K562 (cell line): ENCODE results near the gene POLR3K. TPM values are rescaled to one million over a fixed set of nuclear protein-coding genes. Genes with fewer than 3 reads are reported as not detected.

Experiments
- CEBPG ChIP-seq, 3 experiments: fragments of 200-800 bp in 1 of 3; sonication (Bioruptor generic) in 1 of 3; sonication (generic) in 1 of 3; formaldehyde crosslinking in 1 of 3; IDR thresholded peaks in 2 of 3; conservative IDR thresholded peaks in 1 of 3; 2 replicates each; pipeline versions ENCODE4 v1.6.1 to v1.8.0; 2016 to 2022; ENCODE audit warnings: missing compliant biosample characterization in 2 of 3, missing genetic modification characterization in 2 of 3, mild to moderate bottlenecking in 1 of 3, missing genetic modification reagents in 1 of 3
- EP400 ChIP-seq: fragments of 450-650 bp; IDR thresholded peaks from 2 replicates; pipeline ENCODE4 v1.6.1; 2017; ENCODE audit warnings: antibody characterized with exemption, mild to moderate bottlenecking, moderate library complexity
- KLF16 ChIP-seq: IDR thresholded peaks from 2 replicates; pipeline ENCODE4 v1.6.1; 2016; ENCODE audit warnings: antibody characterized with exemption
- MAFF ChIP-seq: IDR thresholded peaks from 2 replicates; pipeline ENCODE4 v1.6.1; 2012; ENCODE audit warnings: low read length, improper control_type of control experiment
- PHB2 ChIP-seq: fragments of 450-650 bp; IDR thresholded peaks from 2 replicates; pipeline ENCODE4 v1.6.1; 2017; ENCODE audit warnings: low read depth
- RNF219 ChIP-seq: fragments of 250-450 bp; sonication (Bioruptor Pico); IDR thresholded peaks from 2 replicates; pipeline ENCODE4 v1.5.0; 2022; ENCODE audit warnings: mild to moderate bottlenecking
- SRF ChIP-seq, 2 experiments: fragments of 250-450, 450-650 bp in 1 of 2; sonication (Bioruptor Pico) in 1 of 2; sonication (generic) in 1 of 2; formaldehyde crosslinking; IDR thresholded peaks; 2 replicates each; pipeline versions ENCODE4 v1.5.0 to v1.5.1; 2020 to 2022; ENCODE audit warnings: mild to moderate bottlenecking in 1 of 2, missing genetic modification reagents in 1 of 2
- SRSF7 ChIP-seq: fragments of 200-400 bp; formaldehyde crosslinking; optimal IDR thresholded peaks from 2 replicates; pipeline ENCODE3; 2017; ENCODE audit warnings: mild to moderate bottlenecking, low read depth, low read length
- STAT6 ChIP-seq: sonication (generic); formaldehyde crosslinking; IDR thresholded peaks from 2 replicates; pipeline ENCODE4 v1.8.1; 2023; ENCODE audit warnings: mild to moderate bottlenecking, missing genetic modification reagents
- TCF3 ChIP-seq: sonication (generic); formaldehyde crosslinking; IDR thresholded peaks from 2 replicates; pipeline ENCODE4 v1.4.0; 2020; ENCODE audit warnings: mild to moderate bottlenecking, missing genetic modification reagents
- TFE3 ChIP-seq: fragments of 450-650 bp; formaldehyde crosslinking; IDR thresholded peaks from 2 replicates; pipeline ENCODE4 v1.4.0; 2020; ENCODE audit warnings: mild to moderate bottlenecking, mixed read lengths
- ZNF347 ChIP-seq: fragments of 450-650 bp; formaldehyde crosslinking; IDR thresholded peaks from 2 replicates; pipeline ENCODE4 v1.4.0; 2020; ENCODE audit warnings: low read depth, mild to moderate bottlenecking, moderate library complexity
- polyA plus RNA-seq, 8 experiments: library from polyadenylated mRNA; depleted of rRNA in 4 of 8; stranded (reverse) in 5 of 8; unstranded in 3 of 8; fragments of >200 nt; fragmentation: Nextera tagmentation in 2 of 8; fragmentation: Illumina TruSeq in 1 of 8; extraction: Ambion mirVana in 2 of 8; extraction: Trizol in 1 of 8; gene quantifications; 2 replicates each; pipeline versions ENCODE4 v1.2.1 to v1.2.3, GENCODE V29; 2011 to 2014; ENCODE audit warnings: inconsistent platforms in 1 of 8, missing spikeins in 1 of 8
- total RNA-seq, 7 experiments: library from RNA; depleted of rRNA in 6 of 7; stranded (reverse); fragments of >200 nt in 6 of 7; fragmentation: Illumina TruSeq in 2 of 7; extraction: Trizol in 2 of 7; gene quantifications; 2 replicates each; pipeline versions ENCODE4 v1.2.1 to v1.2.3, GENCODE V29; 2011 to 2021; ENCODE audit warnings: low replicate concordance in 1 of 7
- TF ChIP-seq, protein P1 (sequence below): fragments of 450-650 bp; formaldehyde crosslinking; IDR thresholded peaks from 2 replicates; pipeline ENCODE4 v1.4.0; 2020; ENCODE audit warnings: mild to moderate bottlenecking, moderate library complexity
- TF ChIP-seq, protein P2 (sequence below), 2 experiments: fragments of 450-650 bp in 1 of 2; sonication (generic) in 1 of 2; formaldehyde crosslinking; conservative IDR thresholded peaks; 2 replicates each; pipeline versions ENCODE4 v1.4.0 to v1.8.1; 2020 to 2022; ENCODE audit warnings: mild to moderate bottlenecking in 1 of 2, missing genetic modification reagents in 1 of 2

POLR3K gene
- total and polyA plus RNA-seq, 9 of the 15 experiments (the other 6 are each of a cell fraction or from before 2014, with no cell fraction given), result 42.1 to 315 (median 86.7) TPM

DNA sequence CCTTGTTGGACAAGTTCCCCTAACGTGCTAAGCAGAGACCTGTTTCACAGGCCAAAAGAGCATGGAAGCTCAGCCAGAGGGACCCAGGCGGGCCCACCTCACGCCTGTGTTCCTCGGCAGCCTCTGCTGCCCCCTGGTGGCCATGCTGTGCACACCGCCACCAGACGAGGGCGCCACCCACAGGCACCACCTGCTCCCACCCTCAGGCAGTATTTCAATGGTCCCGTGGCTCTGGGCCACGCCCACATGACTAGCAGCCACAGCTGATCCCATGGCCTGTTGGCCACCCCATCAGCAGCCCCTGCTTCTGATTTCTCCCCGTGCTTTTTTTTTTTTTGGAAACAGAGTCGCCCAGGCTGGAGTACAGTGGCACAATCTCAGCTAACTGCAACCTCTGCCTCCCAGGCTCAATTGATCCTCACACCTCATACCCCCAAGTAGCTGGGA lies 43.5 kb upstream of the POLR3K start (continued):
- TF ChIP-seq TFE3 (CRISPR knock-in tag), result peak; percentile 22
- TF ChIP-seq MAFF, result no peak
- no peak; the same call in 1 of the 2 replicates for TF ChIP-seq STAT6 (CRISPR knock-in tag)
- TF ChIP-seq EP400, result peak; percentile 51; the same call in 1 of the 2 replicates
- peak; percentile 61 for TF ChIP-seq KLF16
- no peak for TF ChIP-seq PHB2
- TF ChIP-seq ZNF347, result no peak
- peak; percentile 51 for TF ChIP-seq TCF3
- TF ChIP-seq, protein P1, sequence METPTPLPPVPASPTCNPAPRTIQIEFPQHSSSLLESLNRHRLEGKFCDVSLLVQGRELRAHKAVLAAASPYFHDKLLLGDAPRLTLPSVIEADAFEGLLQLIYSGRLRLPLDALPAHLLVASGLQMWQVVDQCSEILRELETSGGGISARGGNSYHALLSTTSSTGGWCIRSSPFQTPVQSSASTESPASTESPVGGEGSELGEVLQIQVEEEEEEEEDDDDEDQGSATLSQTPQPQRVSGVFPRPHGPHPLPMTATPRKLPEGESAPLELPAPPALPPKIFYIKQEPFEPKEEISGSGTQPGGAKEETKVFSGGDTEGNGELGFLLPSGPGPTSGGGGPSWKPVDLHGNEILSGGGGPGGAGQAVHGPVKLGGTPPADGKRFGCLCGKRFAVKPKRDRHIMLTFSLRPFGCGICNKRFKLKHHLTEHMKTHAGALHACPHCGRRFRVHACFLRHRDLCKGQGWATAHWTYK, result peak; percentile 97
- TF ChIP-seq CEBPG (CRISPR knock-in tag; IDR thresholded peaks at IDR 0.05), result 0 out of 2 replicates have a peak, but pooled peaks have one; percentile 10
- no peak for TF ChIP-seq CEBPG (tag; conservative IDR thresholded peaks at IDR 0.05 in 1 of 2, IDR thresholded peaks at IDR 0.05 in 1 of 2)
- TF ChIP-seq SRSF7, result no peak
- TF ChIP-seq, protein P2, sequence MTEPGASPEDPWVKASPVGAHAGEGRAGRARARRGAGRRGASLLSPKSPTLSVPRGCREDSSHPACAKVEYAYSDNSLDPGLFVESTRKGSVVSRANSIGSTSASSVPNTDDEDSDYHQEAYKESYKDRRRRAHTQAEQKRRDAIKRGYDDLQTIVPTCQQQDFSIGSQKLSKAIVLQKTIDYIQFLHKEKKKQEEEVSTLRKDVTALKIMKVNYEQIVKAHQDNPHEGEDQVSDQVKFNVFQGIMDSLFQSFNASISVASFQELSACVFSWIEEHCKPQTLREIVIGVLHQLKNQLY (CRISPR knock-in tag; conservative IDR thresholded peaks at IDR 0.05), result no peak
- TF ChIP-seq RNF219, result no peak
- TF ChIP-seq SRF (CRISPR knock-in tag; IDR thresholded peaks at IDR 0.05), result 0 out of 4 replicates have a peak, but pooled peaks of 1 of the 2 experiments have one; percentile 55
